ENCODE results near the gene RING1. TPM values are rescaled to one million over a fixed set of nuclear protein-coding genes. Genes with fewer than 3 reads are reported as not detected.

RING1 gene
- total RNA-seq, 2 experiments from 2014 or later, result 35.3 to 35.8 TPM

DNA sequence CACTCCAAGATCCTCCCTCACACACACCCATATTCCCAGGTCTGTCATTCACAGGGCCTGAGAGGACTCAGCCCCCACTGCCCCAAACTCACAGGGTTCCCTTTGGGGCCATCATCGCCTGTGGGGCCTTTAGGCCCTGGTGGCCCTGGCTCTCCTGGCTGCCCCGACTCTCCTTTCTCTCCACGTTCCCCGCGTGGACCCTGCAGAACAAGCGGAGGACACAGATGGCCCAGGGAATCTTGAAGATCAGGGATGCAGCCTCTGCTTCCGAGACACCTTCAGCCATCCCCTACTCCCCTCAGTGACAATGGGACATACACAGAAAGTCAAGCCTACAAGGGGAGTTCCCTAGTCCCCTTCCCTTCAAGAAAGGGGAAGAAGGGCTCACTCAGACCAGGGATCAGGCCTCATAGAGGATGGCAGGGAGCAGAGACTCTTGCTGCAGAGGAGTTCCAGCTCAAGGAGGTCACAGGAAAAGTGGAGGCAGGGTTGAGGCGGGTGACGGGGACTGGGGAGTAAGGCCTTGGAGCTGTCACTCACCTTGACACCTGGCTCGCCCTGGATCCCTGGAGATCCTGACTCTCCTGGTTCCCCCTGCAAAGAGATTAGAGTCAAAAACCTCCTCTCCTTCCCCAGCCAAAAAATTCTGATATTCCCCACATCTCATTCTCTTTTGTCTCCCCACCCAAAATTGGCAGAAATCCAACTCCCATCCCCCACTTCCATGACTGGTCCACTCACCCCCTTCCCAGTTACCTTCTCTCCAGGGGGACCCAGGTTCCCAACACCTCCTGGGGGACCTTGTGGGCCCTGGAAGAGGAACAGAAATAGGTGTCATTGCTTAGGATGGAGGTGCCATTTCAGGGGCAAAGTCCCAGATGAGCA is 38.8 kb upstream of the RING1 start:
- Mint-ChIP-seq H3K27ac (no peak overlapping the region), H3K4me1 (peaks cover 2% of the 10 kb centered on the region), H3K27me3 (no peaks in the 10 kb centered on the region), H3K9me3 (no peaks in the 10 kb centered on the region), H3K36me3 (no peaks in the 10 kb centered on the region), H3K4me3 (no peak overlapping the region)
- DNase-seq, result no peak

GRCh38 chr6:33170176-33171015 is 37.9 kb upstream of the RING1 start:
- no peak overlapping the region for H3K4me3 Mint-ChIP-seq
- H3K27ac Mint-ChIP-seq, result no peak overlapping the region
- no peaks in the 10 kb centered on the region for H3K9me3 Mint-ChIP-seq
- no peaks in the 10 kb centered on the region for H3K27me3 Mint-ChIP-seq
- peaks cover 2% of the 10 kb centered on the region for H3K4me1 Mint-ChIP-seq
- H3K36me3 Mint-ChIP-seq, result no peaks in the 10 kb centered on the region
- DNase-seq, result no peak

- H3K27ac Mint-ChIP-seq, result no peak overlapping the region
- DNase-seq, result no peak
- no peaks in the 10 kb centered on the region for H3K9me3 Mint-ChIP-seq
- no peaks in the 10 kb centered on the region for H3K27me3 Mint-ChIP-seq
- H3K4me3 Mint-ChIP-seq, result no peak overlapping the region
- peaks cover 2% of the 10 kb centered on the region for H3K4me1 Mint-ChIP-seq
- H3K36me3 Mint-ChIP-seq, result no peaks in the 10 kb centered on the region
These were observed 37.1 kb upstream of the RING1 start for GRCh38 chr6:33171016-33171879.

DNA sequence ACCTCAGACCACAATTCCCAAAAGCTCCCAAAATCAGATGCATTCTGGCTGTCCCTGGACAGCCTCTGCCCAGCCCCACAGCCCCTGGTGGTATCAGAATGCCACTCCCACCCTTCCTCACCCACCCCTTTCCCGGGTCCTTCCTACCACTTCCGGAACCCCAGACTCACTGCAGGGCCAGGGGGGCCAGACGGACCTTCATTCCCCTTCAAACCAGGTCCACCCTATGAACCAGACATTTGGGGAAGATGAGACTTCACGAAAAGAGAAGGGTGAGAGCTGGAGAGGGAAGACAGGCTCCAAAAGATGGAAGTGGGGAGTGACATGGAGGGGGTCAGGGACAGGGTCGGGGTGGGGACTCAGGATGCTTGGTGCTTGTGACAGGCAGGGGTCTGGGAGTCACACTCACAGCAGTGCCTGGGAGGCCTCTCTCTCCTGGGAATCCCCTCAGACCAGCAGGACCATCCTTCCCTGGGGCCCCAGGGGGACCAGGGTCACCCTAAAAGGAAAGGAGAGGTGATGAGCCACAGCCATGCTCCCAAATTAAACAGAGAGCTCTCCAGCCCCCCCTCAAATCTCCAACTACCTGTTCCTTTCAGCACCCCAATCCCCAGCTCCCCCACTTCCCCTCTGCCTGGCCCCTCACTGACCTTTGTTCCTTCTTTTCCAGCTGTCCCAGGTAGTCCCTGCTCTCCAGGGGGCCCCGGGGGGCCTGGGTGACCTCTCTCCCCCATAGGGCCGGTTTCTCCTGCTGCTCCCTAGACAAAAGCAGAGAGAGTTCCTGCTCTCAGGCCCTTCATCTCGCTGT is 36.2 kb upstream of the RING1 start:
- Mint-ChIP-seq H3K27ac (no peak overlapping the region), H3K4me3 (no peak overlapping the region), H3K4me1 (peaks cover 2% of the 10 kb centered on the region), H3K9me3 (no peaks in the 10 kb centered on the region), H3K36me3 (no peaks in the 10 kb centered on the region), H3K27me3 (no peaks in the 10 kb centered on the region)
- DNase-seq, result no peak

DNA sequence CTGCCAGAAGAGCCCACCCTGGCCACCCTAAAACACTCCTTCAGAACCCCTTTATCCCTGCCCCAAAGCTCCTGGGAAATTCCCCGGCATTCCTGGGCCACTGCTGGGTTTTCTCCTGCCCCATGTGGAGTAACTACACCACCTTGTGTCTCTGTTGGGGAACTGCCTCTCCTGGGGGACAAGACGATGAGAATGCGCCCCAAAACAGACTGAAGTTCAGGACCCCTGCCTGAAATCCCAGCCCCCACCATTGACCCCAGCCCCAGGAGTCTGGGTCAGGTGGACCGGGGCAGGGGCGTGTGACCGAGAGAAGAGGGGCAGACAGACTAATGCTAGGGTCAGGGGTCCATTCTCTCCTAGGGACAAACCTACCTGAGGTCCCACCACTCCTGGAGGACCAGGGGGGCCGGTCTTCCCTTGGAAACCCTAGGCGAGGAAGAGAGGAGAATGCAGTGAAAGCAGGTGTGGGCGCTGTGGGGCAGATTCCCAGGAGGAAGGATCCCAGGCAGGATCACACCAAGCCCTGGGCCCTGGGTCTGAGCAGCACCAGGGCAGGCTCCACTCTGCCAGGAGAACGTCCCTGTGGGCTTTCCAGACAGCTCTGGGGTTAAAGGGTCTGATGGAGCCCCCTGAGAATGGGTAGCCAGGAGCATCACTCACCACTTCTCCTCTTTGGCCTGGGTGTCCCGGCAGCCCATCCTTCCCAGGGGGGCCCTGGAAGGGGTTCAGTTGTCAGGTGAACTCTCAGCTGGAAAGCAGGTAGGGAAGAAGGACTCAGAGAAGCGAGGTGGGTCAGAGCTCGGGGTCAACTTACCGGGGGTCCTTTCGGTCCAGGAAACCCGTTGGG is 35.4 kb upstream of the RING1 start:
- H3K4me1 Mint-ChIP-seq, result peaks cover 2% of the 10 kb centered on the region
- H3K9me3 Mint-ChIP-seq, result no peaks in the 10 kb centered on the region
- H3K27ac Mint-ChIP-seq, result no peak overlapping the region
- no peak for DNase-seq
- H3K36me3 Mint-ChIP-seq, result no peaks in the 10 kb centered on the region
- H3K27me3 Mint-ChIP-seq, result no peaks in the 10 kb centered on the region
- H3K4me3 Mint-ChIP-seq, result no peak overlapping the region

GRCh38 chr6:33173535-33174180 is 34.6 kb upstream of the RING1 start:
- H3K36me3 Mint-ChIP-seq, result no peaks in the 10 kb centered on the region
- no peak for DNase-seq
- no peaks in the 10 kb centered on the region for H3K27me3 Mint-ChIP-seq
- H3K4me1 Mint-ChIP-seq, result peaks cover 2% of the 10 kb centered on the region
- H3K9me3 Mint-ChIP-seq, result no peaks in the 10 kb centered on the region
- no peak overlapping the region for H3K27ac Mint-ChIP-seq
- no peak overlapping the region for H3K4me3 Mint-ChIP-seq

GRCh38 chr6:33174784-33175183 is 33.5 kb upstream of the RING1 start:
- no peak for DNase-seq
- H3K4me1 Mint-ChIP-seq, result peaks cover 2% of the 10 kb centered on the region
- H3K27ac Mint-ChIP-seq, result no peak overlapping the region
- no peak overlapping the region for H3K4me3 Mint-ChIP-seq
- no peaks in the 10 kb centered on the region for H3K9me3 Mint-ChIP-seq
- H3K36me3 Mint-ChIP-seq, result no peaks in the 10 kb centered on the region
- no peaks in the 10 kb centered on the region for H3K27me3 Mint-ChIP-seq

DNA sequence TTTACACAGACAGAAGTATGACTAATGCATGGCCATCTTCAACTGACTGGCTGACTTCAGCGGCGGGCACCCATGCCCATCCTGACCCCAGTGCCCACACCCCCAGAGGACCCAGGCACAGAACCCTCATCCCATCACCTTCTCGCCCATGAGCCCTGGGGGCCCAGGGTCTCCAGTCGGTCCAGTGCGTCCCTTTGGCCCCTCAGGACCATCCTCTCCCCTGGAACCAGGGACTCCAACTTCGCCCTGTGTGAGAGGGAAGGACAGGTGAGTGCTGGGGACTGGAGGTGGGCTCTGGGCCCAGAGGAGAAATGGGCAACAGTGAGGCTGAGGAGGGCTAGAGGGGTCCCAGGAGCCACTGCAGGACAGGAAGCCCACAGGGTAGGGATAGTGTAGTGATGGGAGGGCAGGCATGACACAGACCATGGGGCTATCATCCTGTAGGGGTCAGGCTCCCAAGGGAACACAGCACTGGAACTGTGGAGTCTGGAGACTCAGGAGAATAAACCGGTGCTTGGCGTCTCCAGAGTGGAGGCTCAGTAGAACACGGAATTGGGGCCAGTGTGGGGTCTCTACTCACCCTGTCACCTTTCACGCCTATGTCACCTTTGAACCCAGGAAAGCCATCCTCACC is 32.7 kb upstream of the RING1 start:
- DNase-seq, result no peak
- no peaks in the 10 kb centered on the region for H3K9me3 Mint-ChIP-seq
- H3K27me3 Mint-ChIP-seq, result no peaks in the 10 kb centered on the region
- H3K27ac Mint-ChIP-seq, result no peak overlapping the region
- H3K4me3 Mint-ChIP-seq, result no peak overlapping the region
- H3K4me1 Mint-ChIP-seq, result peaks cover 2% of the 10 kb centered on the region
- H3K36me3 Mint-ChIP-seq, result no peaks in the 10 kb centered on the region

- no peaks in the 10 kb centered on the region for H3K9me3 Mint-ChIP-seq
These were observed 31.4 kb upstream of the RING1 start for GRCh38 chr6:33176906-33177305.

GRCh38 chr6:33177552-33178446 is 30.5 kb upstream of the RING1 start:
- Mint-ChIP-seq H3K27me3 (no peaks in the 10 kb centered on the region), H3K9me3 (peaks cover 3% of the 10 kb centered on the region), H3K36me3 (peaks cover 3% of the 10 kb centered on the region), H3K4me3 (no peak overlapping the region), H3K4me1 (peaks cover 2% of the 10 kb centered on the region), H3K27ac (no peak overlapping the region)
- DNase-seq, result no peak

More at GRCh38 chr6:33176906-33177305, 31.4 kb upstream of the RING1 start:
- no peak for DNase-seq
- Mint-ChIP-seq H3K4me1 (peaks cover 2% of the 10 kb centered on the region), H3K4me3 (no peak overlapping the region), H3K36me3 (no peaks in the 10 kb centered on the region), H3K27ac (no peak overlapping the region), H3K27me3 (no peaks in the 10 kb centered on the region)

GRCh38 chr6:33178755-33179475 is 29.4 kb upstream of the RING1 start:
- Mint-ChIP-seq H3K9me3 (peaks cover 14% of the 10 kb centered on the region), H3K27ac (no peak overlapping the region), H3K4me3 (no peak overlapping the region), H3K36me3 (peaks cover 14% of the 10 kb centered on the region), H3K4me1 (peaks cover 13% of the 10 kb centered on the region), H3K27me3 (no peaks in the 10 kb centered on the region)
- no peak for DNase-seq
